ENCODE measurements around the gene PGP.

Gene PGP

DNA sequence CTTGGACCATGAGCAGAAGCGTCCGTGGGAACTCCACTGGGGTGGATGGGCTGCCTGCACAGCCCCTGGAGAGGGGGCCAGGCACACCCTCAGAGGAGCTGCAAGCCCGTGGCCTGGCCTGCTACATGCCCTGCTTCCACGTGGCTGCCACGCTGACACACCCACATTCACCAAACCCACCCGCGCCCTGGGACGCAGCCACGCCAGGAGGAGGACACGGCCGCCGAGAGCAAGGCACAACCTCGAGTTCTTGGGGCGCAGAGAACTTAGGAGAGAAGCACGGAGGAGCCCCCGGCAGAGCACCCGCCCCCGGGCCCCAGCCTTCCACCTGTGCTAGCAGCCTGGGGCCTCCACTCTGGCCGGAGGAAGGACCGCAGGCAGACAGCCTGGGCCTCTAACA, 37.1 kb downstream of the PGP start:
- Histone ChIP-seq H3K36me3 (replicated peaks) (peaks cover 50% of the 10 kb centered on the region), H3K27ac (no peak overlapping the region), H3K27me3 (replicated peaks) (no peaks in the 10 kb centered on the region), H3K4me3 (ENCODE audit: low read depth, low read length) (no peak overlapping the region)
- TF ChIP-seq CTCF (IDR thresholded peaks at IDR 0.05; ENCODE audit: low read depth, low read length, missing control alignments), result no peak
- no peak for DNase-seq
- in situ Hi-C loops (cut with HindIII; ENCODE audit: low pct_ligation_motif_present, low sequenced_read_pairs), result no loop called here

DNA sequence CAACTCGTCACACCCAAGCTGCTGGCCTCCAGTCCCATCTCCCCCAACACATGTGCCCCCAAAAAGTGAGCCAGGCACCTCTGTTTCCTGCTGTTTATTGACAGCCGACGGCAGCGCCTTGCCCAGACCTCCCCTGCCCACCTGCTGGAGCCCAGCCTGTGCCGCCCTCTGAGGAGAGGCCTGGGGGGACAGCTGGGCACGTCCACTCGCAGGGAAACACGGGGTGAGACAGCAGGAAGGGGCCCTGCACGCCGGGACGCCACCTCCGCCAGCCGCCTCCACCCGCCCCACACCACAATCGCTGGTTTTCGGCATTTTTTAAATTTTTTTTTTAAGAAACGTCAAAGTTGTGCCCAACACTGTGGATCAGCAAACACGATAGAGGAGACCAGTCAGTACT, 37.5 kb downstream of the PGP start:
- in situ Hi-C loops (cut with HindIII; ENCODE audit: low pct_ligation_motif_present, low sequenced_read_pairs), result no loop called here
- H3K36me3 ChIP-seq (replicated peaks), result peaks cover 53% of the 10 kb centered on the region

GRCh38 chr16:2176047-2176446, 38.6 kb downstream of the PGP start:
- Histone ChIP-seq H3K4me3 (ENCODE audit: low read depth, low read length) (no peak overlapping the region), H3K27me3 (replicated peaks) (no peaks in the 10 kb centered on the region), H3K27ac (no peak overlapping the region), H3K36me3 (replicated peaks) (peaks cover 62% of the 10 kb centered on the region)
- in situ Hi-C loops (cut with HindIII; ENCODE audit: low pct_ligation_motif_present, low sequenced_read_pairs), result no loop called here
- DNase-seq, result no peak
- TF ChIP-seq CTCF (IDR thresholded peaks at IDR 0.05; ENCODE audit: low read depth, low read length, missing control alignments), result no peak

More for the DNA sequence above, 37.5 kb downstream of the PGP start:
- no peak for DNase-seq
- Histone ChIP-seq H3K27me3 (replicated peaks) (no peaks in the 10 kb centered on the region), H3K4me3 (ENCODE audit: low read depth, low read length) (no peak overlapping the region), H3K27ac (no peak overlapping the region)
- TF ChIP-seq CTCF (IDR thresholded peaks at IDR 0.05; ENCODE audit: low read depth, low read length, missing control alignments), result no peak

- Histone ChIP-seq H3K36me3 (replicated peaks) (peaks cover 64% of the 10 kb centered on the region), H3K27ac (no peak overlapping the region), H3K4me3 (ENCODE audit: low read depth, low read length) (no peak overlapping the region), H3K27me3 (replicated peaks) (no peaks in the 10 kb centered on the region)
- in situ Hi-C loops (cut with HindIII; ENCODE audit: low pct_ligation_motif_present, low sequenced_read_pairs), result no loop called here
- no peak for DNase-seq
- no peak for TF ChIP-seq CTCF (IDR thresholded peaks at IDR 0.05; ENCODE audit: low read depth, low read length, missing control alignments)
These were observed 39.2 kb downstream of the PGP start for GRCh38 chr16:2175454-2175853.

- Histone ChIP-seq H3K36me3 (replicated peaks) (peaks cover 64% of the 10 kb centered on the region), H3K27ac (no peak overlapping the region), H3K4me3 (ENCODE audit: low read depth, low read length) (no peak overlapping the region), H3K27me3 (replicated peaks) (no peaks in the 10 kb centered on the region)
- TF ChIP-seq CTCF (IDR thresholded peaks at IDR 0.05; ENCODE audit: low read depth, low read length, missing control alignments), result no peak
- in situ Hi-C loops (cut with HindIII; ENCODE audit: low pct_ligation_motif_present, low sequenced_read_pairs), result no loop called here
- DNase-seq, result no peak
These were observed 40.1 kb downstream of the PGP start for GRCh38 chr16:2174396-2175131.

GRCh38 chr16:2173916-2174315, 40.7 kb downstream of the PGP start:
- H3K4me3 ChIP-seq (ENCODE audit: low read depth, low read length), result no peak overlapping the region
- in situ Hi-C loops (cut with HindIII; ENCODE audit: low pct_ligation_motif_present, low sequenced_read_pairs), result no loop called here
- no peak overlapping the region for H3K27ac ChIP-seq
- no peaks in the 10 kb centered on the region for H3K27me3 ChIP-seq (replicated peaks)
- no peak for TF ChIP-seq CTCF (IDR thresholded peaks at IDR 0.05; ENCODE audit: low read depth, low read length, missing control alignments)
- no peak for DNase-seq
- peaks cover 67% of the 10 kb centered on the region for H3K36me3 ChIP-seq (replicated peaks)

Data from brain microvascular endothelial cell (primary cell).